K562 (cell line): ENCODE measurements around the gene HTR3B. TPM values are rescaled to one million over a fixed set of nuclear protein-coding genes. Genes with fewer than 3 reads are reported as not detected.

Experiments used
- ATAC-seq: fragments of 200-7000 bp; cut with Tn5 transposase; 3 replicates; pipeline ENCODE4 v1.9.1; 2020; ENCODE audit warnings: moderate library complexity
- BruUV-seq: library from RNA; stranded (reverse); fragments of 400-500 nt; replicated peaks from 2 replicates; lab custom pipeline; 2021; lab: Mats Ljungman, UMichigan
- CTCF ChIA-PET: fragments of 300-600 bp; formaldehyde crosslinking; extraction: SDS; loops from one replicate; lab custom pipeline; 2021; ENCODE audit warnings: low intra/inter-chr PET ratio; lab: Yijun Ruan, JAX
- POLR2A ChIA-PET: fragments of 300-600, 350-650 bp; sonication (Branson Sonifier 250); formaldehyde crosslinking; extraction: SDS; loops from one replicate; lab custom pipeline; 2021; ENCODE audit warnings: antibody characterized with exemption, inconsistent platforms; lab: Yijun Ruan, JAX
- DNase-seq, 4 experiments: peaks; one replicate each; pipeline versions ENCODE4 v3.0.0 to v3.0.0-alpha.2; 2011 to 2018; ENCODE audit warnings: low spot score in 3 of 4, mixed read lengths in 3 of 4; ENCODE audit errors: extremely low read depth in 1 of 4
- FAIRE-seq: peaks from 2 replicates; lab custom pipeline; 2011; peaks lifted over from hg19 to GRCh38; lab: Jason Lieb, UNC
- H2AFZ ChIP-seq: 2 replicates; pipeline ENCODE4 v1.6.0; 2011; ENCODE audit warnings: low read depth, low read length, control low read depth, inconsistent platforms
- H3K27ac ChIP-seq: fragments of 200-600 bp; 3 replicates; pipeline ENCODE4 v1.8.0; 2011; ENCODE audit warnings: low read depth, mild to moderate bottlenecking, control low read depth, inconsistent platforms, low read length, moderate library complexity, mixed read lengths; ENCODE audit errors: extremely low read depth
- H3K27me3 ChIP-seq, 2 experiments: fragments of 300-600 bp in 1 of 2; 2 replicates in 1 of 2; 3 replicates in 1 of 2; pipeline versions ENCODE4 v1.6.0 to v1.8.0; 2011; ENCODE audit warnings: inconsistent platforms in 2 of 2, low read length in 2 of 2, mild to moderate bottlenecking in 1 of 2, mixed read lengths in 1 of 2, moderate library complexity in 1 of 2; ENCODE audit not compliant: control insufficient read depth in 2 of 2, insufficient read depth in 2 of 2
- H3K36me3 ChIP-seq: fragments of 300-600 bp; 3 replicates; pipeline ENCODE4 v1.8.0; 2011; ENCODE audit warnings: mild to moderate bottlenecking, low read length, inconsistent platforms; ENCODE audit not compliant: control insufficient read depth, insufficient read depth
- H3K4me1 ChIP-seq, 2 experiments: fragments of 200-600 bp in 1 of 2; replicated peaks in 1 of 2; 2 replicates in 1 of 2; 3 replicates in 1 of 2; pipeline versions ENCODE4 v1.5.1 to v1.8.0; 2011; ENCODE audit warnings: inconsistent platforms in 2 of 2, low read length in 2 of 2, mild to moderate bottlenecking in 1 of 2, mixed read lengths in 1 of 2, moderate library complexity in 1 of 2; ENCODE audit not compliant: control insufficient read depth in 2 of 2, insufficient read depth in 2 of 2
- H3K4me2 ChIP-seq: 2 replicates; pipeline ENCODE4 v1.6.1; 2011; ENCODE audit warnings: low read length, control low read depth, inconsistent platforms, mixed read lengths; ENCODE audit not compliant: insufficient read depth
- H3K4me3 ChIP-seq: fragments of 200-600 bp; sonication (generic), shearing (Covaris generic); 2 replicates; pipeline ENCODE4 v1.5.1; 2016; ENCODE audit warnings: control low read depth, inconsistent platforms
- H3K79me2 ChIP-seq: fragments of 200-600 bp; 3 replicates; pipeline ENCODE4 v1.8.0; 2011; ENCODE audit warnings: low read length, inconsistent platforms; ENCODE audit not compliant: control insufficient read depth, insufficient read depth
- H3K9ac ChIP-seq, 2 experiments: 2 replicates each; pipeline versions ENCODE4 v1.6.0 to v1.6.1; 2011; ENCODE audit warnings: low read depth in 2 of 2, low read length in 2 of 2, control low read depth in 1 of 2, inconsistent platforms in 1 of 2, mild to moderate bottlenecking in 1 of 2, mixed read lengths in 1 of 2; ENCODE audit not compliant: insufficient read depth in 1 of 2
- H3K9me1 ChIP-seq: one replicate; pipeline ENCODE4 v1.6.0; 2011; ENCODE audit warnings: inconsistent platforms, mild to moderate bottlenecking, low read length, moderate library complexity; ENCODE audit not compliant: control insufficient read depth, insufficient read depth
- H3K9me3 ChIP-seq: replicated peaks from 2 replicates; pipeline ENCODE4 v1.5.1; 2011; ENCODE audit warnings: low read depth, low read length, inconsistent platforms; ENCODE audit not compliant: control insufficient read depth, insufficient read depth
- H4K20me1 ChIP-seq: replicated peaks from 2 replicates; pipeline ENCODE4 v1.6.1; 2011; ENCODE audit warnings: low read length, inconsistent platforms, mixed read lengths; ENCODE audit not compliant: control insufficient read depth, insufficient read depth
- FOXJ3 ChIP-seq: sonication (generic); formaldehyde crosslinking; IDR thresholded peaks from 2 replicates; pipeline ENCODE4 v1.4.0; 2020; ENCODE audit warnings: mild to moderate bottlenecking, missing genetic modification reagents
- GABPB1 ChIP-seq: sonication (generic); formaldehyde crosslinking; IDR thresholded peaks from 2 replicates; pipeline ENCODE4 v1.8.0; 2022; ENCODE audit warnings: mild to moderate bottlenecking, missing genetic modification reagents
- HNRNPK ChIP-seq: fragments of 200-400 bp; formaldehyde crosslinking; IDR thresholded peaks from one replicate; pipeline ENCODE4 v1.6.1; 2018; ENCODE audit warnings: mild to moderate bottlenecking, low read depth, low read length; ENCODE audit not compliant: poor library complexity, severe bottlenecking
- MAFF ChIP-seq: IDR thresholded peaks from 2 replicates; pipeline ENCODE4 v1.6.1; 2012; ENCODE audit warnings: low read length, improper control_type of control experiment
- MECOM ChIP-seq: fragments of 250-450 bp; sonication (Bioruptor Pico); IDR thresholded peaks from 2 replicates; pipeline ENCODE4 v1.8.0; 2022; ENCODE audit warnings: inconsistent platforms
- POLR2A ChIP-seq: fragments of 450-650 bp; conservative IDR thresholded peaks from 2 replicates; pipeline ENCODE4 v1.6.1; 2016
- POLR3G ChIP-seq: IDR thresholded peaks from 2 replicates; pipeline ENCODE4 v1.6.1; 2011; ENCODE audit not compliant: insufficient read length, insufficient replicate concordance; ENCODE audit errors: extremely low read depth
- SLC30A9 ChIP-seq: fragments of 250-450 bp; sonication (Bioruptor Pico); IDR thresholded peaks from 2 replicates; pipeline ENCODE4 v1.8.0; 2022; ENCODE audit warnings: mild to moderate bottlenecking, moderate library complexity
- XRCC3 ChIP-seq: fragments of 450-650 bp; IDR thresholded peaks from 2 replicates; pipeline ENCODE4 v1.6.1; 2017; ENCODE audit warnings: mild to moderate bottlenecking, moderate library complexity
- ZFX ChIP-seq: sonication (generic); formaldehyde crosslinking; IDR thresholded peaks from 2 replicates; pipeline ENCODE4 v1.8.0; 2022; ENCODE audit warnings: mild to moderate bottlenecking, missing genetic modification reagents, moderate library complexity
- ZNF143 ChIP-seq: sonication (generic); formaldehyde crosslinking; IDR thresholded peaks from 2 replicates; pipeline ENCODE4 v1.9.0; 2022; ENCODE audit warnings: mild to moderate bottlenecking, missing genetic modification reagents
- ZNF436 ChIP-seq: fragments of 250-450, 450-650 bp; sonication (Bioruptor Pico); formaldehyde crosslinking; IDR thresholded peaks from 2 replicates; pipeline ENCODE4 v1.7.0; 2020; ENCODE audit warnings: mild to moderate bottlenecking
- ZNF445 ChIP-seq: fragments of 250-450 bp; sonication (Bioruptor Pico); IDR thresholded peaks from 2 replicates; pipeline ENCODE4 v1.4.0; 2020; ENCODE audit warnings: low read depth, mild to moderate bottlenecking, moderate library complexity
- ZNF584 ChIP-seq: fragments of 200-800 bp; sonication (Bioruptor generic); IDR thresholded peaks from 2 replicates; pipeline ENCODE4 v1.6.1; 2016; ENCODE audit warnings: low read depth, mild to moderate bottlenecking, missing genetic modification characterization, missing compliant biosample characterization
- WGBS: fragments of 100-300 bp; shearing (Covaris generic); methylation state at CpG from one replicate; pipeline ENCODE4 v1.1.6; 2016; ENCODE audit warnings: low coverage, mixed read lengths; ENCODE audit not compliant: insufficient coverage; ENCODE audit errors: missing lambda C conversion rate; 5-methylcytosine and 5-hydroxymethylcytosine counted together
- in situ Hi-C: fragments of 300-500 bp; cut with MboI; formaldehyde crosslinking; loops from 4 replicates; pipeline ENCODE4 v1.15.0; 2018; ENCODE audit warnings: inconsistent platforms, mixed read lengths
- intact Hi-C: fragments of 100-400 bp; cut with micrococcal nuclease; formaldehyde crosslinking; loops from 2 replicates; pipeline ENCODE4 v1.14.2; 2022
- polyA plus RNA-seq, 8 experiments: library from polyadenylated mRNA; depleted of rRNA in 4 of 8; stranded (reverse) in 5 of 8; unstranded in 3 of 8; fragments of >200 nt; fragmentation: Nextera tagmentation in 2 of 8; fragmentation: Illumina TruSeq in 1 of 8; extraction: Ambion mirVana in 2 of 8; extraction: Trizol in 1 of 8; gene quantifications; 2 replicates each; pipeline versions ENCODE4 v1.2.1 to v1.2.3, GENCODE V29; 2011 to 2014; ENCODE audit warnings: inconsistent platforms in 1 of 8, missing spikeins in 1 of 8
- total RNA-seq, 7 experiments: library from RNA; depleted of rRNA in 6 of 7; stranded (reverse); fragments of >200 nt in 6 of 7; fragmentation: Illumina TruSeq in 2 of 7; extraction: Trizol in 2 of 7; gene quantifications; 2 replicates each; pipeline versions ENCODE4 v1.2.1 to v1.2.3, GENCODE V29; 2011 to 2021; ENCODE audit warnings: low replicate concordance in 1 of 7
- TF ChIP-seq, protein P1 (sequence below): fragments of 250-450 bp; sonication (Bioruptor Pico); IDR thresholded peaks from 2 replicates; pipeline ENCODE4 v1.5.1; 2021; ENCODE audit warnings: mild to moderate bottlenecking
- TF ChIP-seq, protein P2 (sequence below): fragments of 450-650 bp; conservative IDR thresholded peaks from 2 replicates; pipeline ENCODE4 v1.6.1; 2016; ENCODE audit warnings: missing genetic modification characterization, low read depth, mild to moderate bottlenecking, control low read depth, missing compliant biosample characterization

The HTR3B gene
- total and polyA plus RNA-seq, 9 of the 15 experiments (the other 6 are each of a cell fraction or from before 2014, with no cell fraction given): not detected

DNA sequence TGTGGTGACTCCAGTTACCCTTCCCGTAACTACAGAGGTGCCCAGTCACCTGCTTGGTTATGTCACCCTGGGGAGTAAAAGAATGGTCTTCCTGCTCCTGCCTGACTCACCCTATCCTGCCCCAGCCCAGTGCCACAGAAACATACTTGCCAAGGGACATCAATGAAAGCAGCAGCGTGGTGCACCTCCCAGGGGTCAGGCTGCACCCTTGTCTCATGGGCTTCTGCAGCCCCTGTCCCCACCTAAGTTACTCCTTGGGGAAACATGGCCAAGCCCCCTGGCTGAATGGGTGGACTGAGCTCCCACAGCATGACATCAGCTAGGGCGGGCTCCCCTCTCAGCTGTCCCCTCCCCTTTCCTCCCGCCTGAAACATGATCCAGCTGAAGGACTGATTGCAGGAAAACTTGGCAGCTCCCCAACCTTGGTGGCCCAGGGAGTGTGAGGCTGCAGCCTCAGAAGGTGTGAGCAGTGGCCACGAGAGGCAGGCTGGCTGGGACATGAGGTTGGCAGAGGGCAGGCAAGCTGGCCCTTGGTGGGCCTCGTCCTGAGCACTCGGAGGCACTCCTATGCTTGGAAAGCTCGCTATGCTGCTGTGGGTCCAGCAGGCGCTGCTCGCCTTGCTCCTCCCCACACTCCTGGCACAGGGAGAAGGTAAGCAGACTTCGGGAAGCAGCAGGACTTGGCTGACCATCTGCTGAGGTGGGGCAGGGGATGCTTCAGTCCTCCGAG is 70.3 kb downstream of the HTR3B start, which contains the start of gene HTR3A (continued):
- TF ChIP-seq HNRNPK (no peak), SLC30A9 (CRISPR knock-in tag) (no peak), FOXJ3 (CRISPR knock-in tag) (no peak)

DNA sequence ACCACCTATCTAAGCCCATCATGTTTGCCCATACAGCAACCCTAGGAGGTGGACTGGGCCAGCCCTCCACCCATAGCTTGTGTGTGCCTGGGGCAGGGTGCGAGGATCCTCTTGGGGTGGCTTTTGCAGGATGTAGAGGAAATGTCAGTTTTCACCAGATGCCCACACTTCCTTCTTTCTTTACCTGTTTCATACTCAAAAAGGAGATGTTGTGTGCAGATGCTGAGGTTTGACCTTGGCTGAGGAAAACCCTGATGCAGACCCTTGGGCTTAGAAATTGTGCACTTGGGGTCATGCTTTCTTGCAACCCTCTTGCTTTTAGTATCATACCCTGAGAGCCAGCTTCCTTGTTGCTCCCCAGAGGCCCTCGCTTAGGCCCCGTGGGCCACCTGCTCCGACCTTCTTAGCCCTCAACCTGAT is 72.5 kb downstream of the HTR3B start:
- 0 out of 2 replicates have a peak, but pooled peaks cover 4% of the 10 kb centered on the region for H4K20me1 ChIP-seq
- H3K9ac ChIP-seq: no peak overlapping the region
- no peak for DNase-seq
- BruUV-seq: no TSS peak
- no peaks in the 10 kb centered on the region for H3K9me1 ChIP-seq
- no peaks in the 10 kb centered on the region for H3K36me3 ChIP-seq
- ChIA-PET POLR2A (interaction anchor here (1.4 kb wide), 1 partner anchor 285 kb away, joined by 4 read pairs; no protein-coding TSS in a partner anchor), CTCF (no interaction called here)
- no peak overlapping the region for H3K4me3 ChIP-seq
- no peaks in the 10 kb centered on the region for H3K9me3 ChIP-seq
- in situ Hi-C loops: no loop called here
- H2AFZ ChIP-seq: no peak overlapping the region
- H3K27me3 ChIP-seq: peaks cover 21 to 79% of the 10 kb centered on the region in 2 experiments
- H3K4me1 ChIP-seq: peaks cover 0 to 7% of the 10 kb centered on the region in 2 experiments; a peak in 2 of 5 replicates
- no peak for ATAC-seq
- no peak overlapping the region for H3K27ac ChIP-seq
- H3K79me2 ChIP-seq: no peaks in the 10 kb centered on the region
- H3K4me2 ChIP-seq: no peak overlapping the region
- intact Hi-C loops: loop anchor here (10.0 kb wide), 1 partner anchor 172 kb away; no protein-coding TSS in a partner anchor
- 4% methylated on average over 4 of the region's 4 CpGs for WGBS
- no peak for FAIRE-seq
- no peak for TF ChIP-seq ZNF436
- no peak for TF ChIP-seq POLR2A
- TF ChIP-seq POLR3G: no peak
- TF ChIP-seq MECOM: no peak
- TF ChIP-seq ZNF584: no peak
- no peak for TF ChIP-seq XRCC3
- no peak for TF ChIP-seq MAFF
- TF ChIP-seq ZNF445: no peak
- no peak for TF ChIP-seq ZFX (CRISPR knock-in tag)
- TF ChIP-seq, protein P1, sequence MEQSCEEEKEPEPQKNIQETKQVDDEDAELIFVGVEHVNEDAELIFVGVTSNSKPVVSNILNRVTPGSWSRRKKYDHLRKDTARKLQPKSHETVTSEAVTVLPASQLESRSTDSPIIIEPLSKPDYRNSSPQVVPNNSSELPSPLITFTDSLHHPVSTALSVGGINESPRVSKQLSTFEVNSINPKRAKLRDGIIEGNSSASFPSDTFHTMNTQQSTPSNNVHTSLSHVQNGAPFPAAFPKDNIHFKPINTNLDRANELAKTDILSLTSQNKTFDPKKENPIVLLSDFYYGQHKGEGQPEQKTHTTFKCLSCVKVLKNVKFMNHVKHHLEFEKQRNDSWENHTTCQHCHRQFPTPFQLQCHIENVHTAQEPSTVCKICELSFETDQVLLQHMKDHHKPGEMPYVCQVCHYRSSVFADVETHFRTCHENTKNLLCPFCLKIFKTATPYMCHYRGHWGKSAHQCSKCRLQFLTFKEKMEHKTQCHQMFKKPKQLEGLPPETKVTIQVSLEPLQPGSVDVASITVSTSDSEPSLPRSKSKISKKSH (CRISPR knock-in tag): no peak
- TF ChIP-seq, protein P2, sequence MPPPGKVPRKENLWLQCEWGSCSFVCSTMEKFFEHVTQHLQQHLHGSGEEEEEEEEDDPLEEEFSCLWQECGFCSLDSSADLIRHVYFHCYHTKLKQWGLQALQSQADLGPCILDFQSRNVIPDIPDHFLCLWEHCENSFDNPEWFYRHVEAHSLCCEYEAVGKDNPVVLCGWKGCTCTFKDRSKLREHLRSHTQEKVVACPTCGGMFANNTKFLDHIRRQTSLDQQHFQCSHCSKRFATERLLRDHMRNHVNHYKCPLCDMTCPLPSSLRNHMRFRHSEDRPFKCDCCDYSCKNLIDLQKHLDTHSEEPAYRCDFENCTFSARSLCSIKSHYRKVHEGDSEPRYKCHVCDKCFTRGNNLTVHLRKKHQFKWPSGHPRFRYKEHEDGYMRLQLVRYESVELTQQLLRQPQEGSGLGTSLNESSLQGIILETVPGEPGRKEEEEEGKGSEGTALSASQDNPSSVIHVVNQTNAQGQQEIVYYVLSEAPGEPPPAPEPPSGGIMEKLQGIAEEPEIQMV (tag): no peak
- TF ChIP-seq GABPB1 (CRISPR knock-in tag): no peak
- TF ChIP-seq ZNF143: no peak
